Measurements from ENCODE around the gene PTGS1.
"Not testable (repeated sequence)": the region's sequence is repeated elsewhere in the genome, so short reads cannot be mapped to it uniquely, and the experiment has no call there.

PTGS1 gene

DNA sequence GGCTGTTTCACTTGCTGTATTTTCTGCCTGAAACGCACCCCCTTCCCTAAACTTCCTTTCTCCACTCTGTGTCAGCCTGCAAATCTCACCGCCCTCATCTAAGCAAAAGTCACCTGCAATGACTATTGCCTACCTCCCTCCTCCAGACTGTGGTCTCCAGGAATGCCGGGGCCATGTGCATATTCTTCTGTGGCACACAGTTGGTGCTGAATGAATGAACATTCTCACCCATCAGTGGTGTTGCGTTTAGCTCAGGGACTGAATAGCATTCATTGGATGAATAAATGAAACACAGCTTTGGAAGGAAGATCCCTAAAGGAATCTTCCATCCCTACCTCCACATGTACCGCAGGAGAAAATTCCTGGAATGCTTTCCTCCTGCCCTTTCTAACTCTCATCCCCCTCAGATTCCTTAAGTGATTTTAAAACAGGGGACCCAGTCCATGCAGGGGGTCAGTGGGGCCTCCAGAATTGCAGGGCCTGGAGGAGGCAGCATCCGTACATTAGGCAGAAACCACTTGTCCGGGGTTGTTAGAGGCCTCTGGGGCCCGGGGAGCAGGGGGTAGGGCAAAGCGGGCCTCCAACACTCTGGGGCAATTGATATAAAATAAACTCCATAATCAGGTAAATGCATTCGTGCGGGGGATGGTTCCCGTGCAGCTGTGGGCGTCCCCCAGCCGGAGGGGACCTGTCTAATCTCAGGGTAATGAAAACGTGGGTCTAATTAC lies 28.3 kb upstream of the PTGS1 start:
- in situ Hi-C loops (cut with HindIII; ENCODE audit: low pct_ligation_motif_present, low pct_unique_long_range_greater_than_20kb, low sequenced_read_pairs): no loop called here

DNA sequence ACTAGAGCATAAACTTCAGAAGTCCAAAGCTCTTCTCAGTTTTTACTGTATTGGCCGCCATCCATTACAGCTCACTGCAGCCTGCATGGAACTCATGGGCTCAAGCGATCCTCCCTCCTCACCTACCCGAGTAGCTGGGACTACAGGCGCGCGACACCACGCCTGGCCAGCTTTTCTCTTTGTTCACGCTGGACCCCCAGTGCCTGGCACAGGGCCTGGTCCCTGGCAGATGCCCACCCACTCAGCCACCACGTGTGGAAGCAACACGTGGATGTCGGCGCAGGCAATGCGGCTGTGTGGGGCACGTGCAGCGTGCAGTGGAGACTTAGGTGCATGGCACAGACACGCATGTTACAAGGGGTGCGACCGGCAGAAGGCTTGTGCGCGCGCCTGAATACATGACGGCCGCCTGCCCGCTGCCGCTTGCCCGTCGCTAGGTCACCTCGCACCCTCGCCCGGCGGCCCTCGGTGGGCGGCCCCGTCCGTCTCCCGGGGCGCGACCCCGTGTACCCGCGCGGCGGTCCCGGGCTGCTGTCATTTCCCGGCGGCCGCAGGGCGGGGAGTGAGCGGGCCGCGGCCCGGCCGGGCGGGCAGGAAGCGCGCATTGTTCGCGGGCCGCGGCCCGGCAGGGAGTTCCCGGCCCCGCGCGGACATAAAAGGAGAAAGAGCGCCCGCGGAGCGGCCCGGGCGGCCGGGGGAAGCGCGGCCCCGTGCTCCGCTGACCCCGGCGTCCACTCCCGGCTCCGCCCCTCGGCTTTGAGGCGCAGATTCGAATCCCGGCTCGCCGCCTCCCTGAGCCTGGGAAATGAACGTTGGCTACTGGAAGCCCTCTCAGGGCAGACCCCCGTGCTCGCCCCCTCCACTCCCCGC lies 24.1 kb upstream of the PTGS1 start:
- peak; percentile 11 for DNase-seq
- in situ Hi-C loops (cut with HindIII; ENCODE audit: low pct_ligation_motif_present, low pct_unique_long_range_greater_than_20kb, low sequenced_read_pairs): no loop called here

More for the DNA sequence above, 28.3 kb upstream of the PTGS1 start:
- no peak for DNase-seq

DNA sequence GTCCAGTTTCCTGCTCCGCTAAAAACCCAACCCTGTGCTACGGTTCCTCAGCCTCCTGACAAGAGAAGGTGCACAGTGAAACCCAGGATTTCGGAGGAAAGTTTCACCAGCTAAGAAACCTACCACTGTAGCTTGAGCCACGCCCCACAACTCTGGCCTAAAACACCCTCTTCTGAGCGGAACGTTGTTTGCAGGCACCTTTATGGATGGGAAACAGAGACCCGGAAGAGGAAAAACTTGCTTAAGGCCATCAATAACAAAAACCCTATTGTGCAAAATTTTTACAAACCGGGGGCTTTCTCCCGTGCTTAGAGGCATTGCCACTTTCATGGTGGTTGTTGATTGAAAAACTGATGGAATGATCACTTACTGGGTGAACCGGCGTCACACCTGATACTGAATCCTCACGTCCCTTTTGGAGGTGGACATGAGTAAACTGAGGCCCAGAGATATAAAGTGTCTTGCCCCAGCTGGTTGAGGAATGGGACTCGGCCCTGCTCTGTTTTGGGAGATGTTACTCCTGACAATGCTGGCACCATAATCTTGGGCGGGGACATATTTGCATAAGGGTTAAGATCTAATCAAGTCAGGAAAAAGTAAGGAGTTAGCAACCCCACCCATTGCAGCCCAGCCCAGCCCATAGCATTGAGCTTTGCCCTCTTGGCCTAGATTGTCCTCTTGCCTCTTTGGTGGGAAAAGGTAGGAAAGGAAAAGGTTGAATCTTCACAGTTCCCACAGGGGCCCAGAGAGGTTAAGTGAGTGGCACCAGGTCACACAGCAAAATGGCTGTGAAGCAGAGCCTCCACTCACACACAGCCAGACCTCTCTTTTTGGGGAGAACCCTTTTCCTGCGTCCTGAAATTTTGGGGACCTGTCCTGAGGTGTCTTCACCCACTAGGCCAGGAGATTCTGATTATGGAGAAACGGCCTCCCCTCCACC lies 23.2 kb upstream of the PTGS1 start:
- in situ Hi-C loops (cut with HindIII; ENCODE audit: low pct_ligation_motif_present, low pct_unique_long_range_greater_than_20kb, low sequenced_read_pairs): no loop called here
- DNase-seq: peak; percentile 36

DNA sequence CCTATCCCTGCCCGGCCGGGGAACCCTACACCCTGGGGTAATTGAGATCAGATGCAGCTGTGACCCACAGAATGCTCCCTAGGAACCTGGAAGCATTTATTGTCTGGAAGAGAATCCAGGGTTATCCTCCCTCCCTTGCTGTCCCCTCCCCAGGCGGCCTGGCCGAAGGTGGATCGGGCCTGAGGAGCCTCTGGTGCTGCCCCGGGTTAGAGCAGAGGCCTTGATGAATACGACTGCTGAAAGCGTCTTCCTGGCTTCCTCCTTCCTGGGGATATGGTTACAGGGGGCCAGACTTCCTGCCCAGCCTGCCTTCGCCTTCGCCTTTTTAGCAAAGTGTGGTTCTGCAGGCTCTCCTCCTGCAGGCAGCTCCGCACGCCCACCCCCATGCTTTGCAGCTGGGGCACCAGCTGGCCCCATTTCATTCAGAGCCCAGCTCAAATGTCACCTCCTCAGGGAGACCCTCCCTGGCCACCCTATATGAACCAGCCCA lies 22.5 kb upstream of the PTGS1 start:
- no peak for DNase-seq
- in situ Hi-C loops (cut with HindIII; ENCODE audit: low pct_ligation_motif_present, low pct_unique_long_range_greater_than_20kb, low sequenced_read_pairs): no loop called here

DNA sequence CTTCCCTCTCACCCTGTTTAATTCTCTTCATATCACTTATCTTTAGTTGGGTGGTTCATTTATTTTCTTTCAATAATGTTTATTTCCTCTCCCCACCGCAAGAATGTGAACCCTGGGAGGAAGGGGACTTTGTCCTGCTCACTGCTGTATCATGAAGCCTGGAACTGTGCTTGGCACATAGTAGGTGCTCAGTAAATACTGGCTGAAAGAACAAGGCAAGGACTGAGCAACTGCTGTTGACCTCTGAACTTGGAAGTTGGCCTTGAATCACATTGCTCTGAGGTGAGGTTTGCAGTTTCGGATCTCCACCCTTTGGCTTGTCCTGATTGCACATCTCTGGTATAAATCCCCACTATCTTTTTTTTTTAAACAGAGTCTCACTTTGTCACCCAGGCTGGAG lies 22.0 kb upstream of the PTGS1 start:
- no peak for DNase-seq
- in situ Hi-C loops (cut with HindIII; ENCODE audit: low pct_ligation_motif_present, low pct_unique_long_range_greater_than_20kb, low sequenced_read_pairs): no loop called here

DNA sequence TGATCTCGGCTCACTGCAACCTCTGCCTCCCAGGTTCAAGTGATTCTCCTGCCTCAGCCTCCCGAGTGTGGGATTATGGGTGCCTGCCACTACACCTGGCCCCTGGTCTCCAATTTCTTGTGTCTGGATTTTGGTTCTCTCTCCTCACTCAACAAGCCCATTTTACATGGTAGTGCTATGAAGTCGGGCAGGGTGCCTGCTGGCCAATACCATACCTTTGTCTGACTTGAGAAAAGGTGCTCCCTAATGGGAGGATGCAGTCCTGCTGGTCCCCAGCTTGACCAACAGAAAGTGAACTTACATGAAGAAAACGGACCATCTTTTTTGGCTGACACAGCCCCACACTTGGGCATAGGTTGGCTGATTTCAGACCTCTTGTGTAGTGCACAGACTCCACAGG lies 21.6 kb upstream of the PTGS1 start:
- DNase-seq: no peak
- in situ Hi-C loops (cut with HindIII; ENCODE audit: low pct_ligation_motif_present, low pct_unique_long_range_greater_than_20kb, low sequenced_read_pairs): no loop called here

DNA sequence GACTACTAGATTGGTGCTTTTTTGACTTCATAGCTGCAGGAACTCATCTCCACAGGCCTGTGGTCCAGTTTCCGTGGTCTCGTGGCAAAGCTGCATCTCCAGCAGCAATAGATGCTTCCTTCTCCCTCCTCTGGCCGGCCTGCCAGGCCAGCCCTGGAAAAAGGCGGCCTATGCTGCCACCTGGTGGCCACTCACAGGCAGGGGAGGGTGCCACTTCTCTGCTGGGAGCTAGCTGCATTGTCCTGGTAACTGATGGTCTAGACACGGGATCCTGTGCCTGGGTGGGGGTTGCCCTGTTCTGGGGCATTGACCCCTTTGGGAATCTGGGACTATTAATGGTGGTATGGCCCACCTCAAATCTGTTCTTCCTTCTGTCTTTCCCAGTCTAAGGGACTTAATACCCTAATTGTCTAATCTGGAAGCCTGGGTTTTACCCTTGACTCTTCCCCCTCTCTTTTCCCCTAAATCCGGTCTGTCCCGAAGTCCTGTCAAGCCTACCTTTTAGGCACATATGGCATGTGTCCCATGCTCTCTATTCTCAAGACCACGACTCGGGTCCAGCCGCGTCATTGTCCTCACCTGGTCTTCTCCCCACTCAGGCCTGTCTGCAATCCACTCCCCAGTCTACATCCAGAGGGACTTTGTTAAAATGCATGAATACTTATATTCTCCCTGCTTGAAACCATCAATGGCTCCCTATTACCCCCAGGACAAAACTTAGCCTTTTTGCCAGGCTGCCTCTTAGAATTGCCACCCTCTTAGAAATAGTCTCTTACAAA lies 20.1 kb upstream of the PTGS1 start:
- peak; percentile 65 for DNase-seq
- in situ Hi-C loops (cut with HindIII; ENCODE audit: low pct_ligation_motif_present, low pct_unique_long_range_greater_than_20kb, low sequenced_read_pairs): no loop called here

DNA sequence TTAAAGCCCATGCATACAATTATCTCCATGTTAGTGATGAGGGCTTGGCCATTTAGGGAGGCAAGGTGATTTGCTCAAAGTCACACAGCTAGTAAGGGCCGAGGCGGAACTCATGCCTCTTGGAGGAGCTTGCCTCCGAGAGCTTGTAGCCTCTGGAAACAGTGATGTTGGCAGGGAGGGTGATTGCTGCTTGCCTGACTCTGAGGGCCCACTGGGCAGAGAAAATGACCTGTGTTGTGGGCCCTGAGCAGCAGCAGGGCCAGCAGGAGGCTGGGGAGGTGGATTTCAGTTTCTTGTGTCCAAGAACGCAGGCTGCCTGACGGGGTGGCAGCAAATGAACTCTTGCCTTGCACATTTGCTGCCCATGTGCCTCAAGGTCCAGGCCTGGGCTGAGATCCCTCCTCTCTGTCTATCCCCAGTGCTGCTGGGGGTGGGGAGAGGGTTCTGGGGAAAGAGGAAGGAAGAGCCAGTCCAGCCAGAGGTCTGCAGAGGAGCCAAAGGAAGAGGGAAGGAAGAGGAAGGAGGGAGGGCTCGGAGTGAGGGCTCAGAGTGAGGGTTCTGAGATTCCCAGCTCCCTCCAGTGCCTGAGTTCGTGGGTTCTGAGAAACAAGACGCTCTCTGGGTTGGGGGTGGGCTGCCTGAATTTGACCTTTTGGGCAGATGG lies 16.2 kb upstream of the PTGS1 start:
- DNase-seq: no peak
- in situ Hi-C loops (cut with HindIII; ENCODE audit: low pct_ligation_motif_present, low pct_unique_long_range_greater_than_20kb, low sequenced_read_pairs): no loop called here

DNA sequence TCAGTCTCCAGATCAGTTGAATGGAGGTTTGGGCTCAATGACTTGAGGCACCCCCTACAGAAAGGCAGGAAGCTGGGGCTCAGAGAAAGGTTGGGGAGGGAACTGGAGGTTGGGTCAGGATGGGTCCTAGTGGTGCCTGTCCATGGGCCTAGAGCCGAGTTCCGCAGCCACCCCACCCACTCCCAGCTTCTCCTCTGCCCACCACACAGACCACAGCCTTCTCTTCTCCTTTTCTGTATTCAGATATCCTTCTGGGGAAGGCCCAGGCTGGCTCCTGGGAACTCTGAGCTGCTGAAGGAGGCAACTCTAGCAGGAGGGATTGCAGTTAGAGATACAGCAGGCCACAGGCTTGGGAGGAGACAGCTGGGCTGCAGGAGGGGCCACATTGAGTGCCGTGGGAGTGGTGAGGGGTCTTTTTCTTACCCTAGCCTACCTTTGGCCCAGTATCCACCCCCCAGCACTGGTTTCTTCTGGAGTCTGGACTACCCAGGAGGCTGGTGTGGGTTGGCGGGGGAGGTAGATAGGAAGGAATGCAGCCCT lies 15.4 kb upstream of the PTGS1 start:
- no peak for DNase-seq
- in situ Hi-C loops (cut with HindIII; ENCODE audit: low pct_ligation_motif_present, low pct_unique_long_range_greater_than_20kb, low sequenced_read_pairs): no loop called here

DNA sequence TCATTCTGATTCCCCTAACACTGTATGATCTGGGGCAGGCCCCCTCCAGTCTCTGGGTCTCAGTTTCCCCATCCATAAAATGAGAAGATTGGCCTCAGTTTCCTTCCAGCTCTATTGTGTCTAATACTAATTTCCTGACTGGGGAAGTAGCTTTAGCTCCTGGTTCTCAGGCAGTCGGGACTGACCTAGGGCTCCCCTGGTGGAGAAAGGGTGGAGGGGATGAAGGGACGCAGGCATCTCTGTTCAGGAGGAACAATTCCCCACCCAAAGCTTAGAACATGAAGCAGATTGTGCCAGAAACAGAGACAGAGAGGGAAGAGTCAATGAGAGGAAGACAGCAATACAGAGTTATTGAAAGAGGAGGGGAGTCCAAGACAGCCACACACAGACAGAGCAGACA lies 14.2 kb upstream of the PTGS1 start:
- in situ Hi-C loops (cut with HindIII; ENCODE audit: low pct_ligation_motif_present, low pct_unique_long_range_greater_than_20kb, low sequenced_read_pairs): no loop called here
- no peak for DNase-seq

DNA sequence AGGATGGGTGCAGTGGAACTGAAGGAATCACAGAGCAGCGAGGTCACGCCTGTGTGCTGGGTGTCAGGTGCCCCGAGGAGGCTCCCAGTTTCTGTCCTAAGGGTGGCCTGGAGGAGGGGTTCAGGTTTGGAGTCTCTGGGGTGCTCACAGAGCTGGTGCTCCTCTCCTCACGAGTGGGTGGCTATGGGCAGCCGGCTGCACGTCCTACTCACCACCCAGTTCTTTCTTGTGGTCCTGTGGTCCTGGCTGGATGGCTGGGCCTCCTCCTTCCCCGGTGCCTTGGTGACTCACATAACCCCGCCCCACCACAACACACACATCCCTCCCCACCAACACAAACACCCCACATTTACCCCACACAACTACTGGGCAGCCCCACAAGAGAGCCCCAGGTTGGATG lies 9.9 kb upstream of the PTGS1 start:
- in situ Hi-C loops (cut with HindIII; ENCODE audit: low pct_ligation_motif_present, low pct_unique_long_range_greater_than_20kb, low sequenced_read_pairs): no loop called here
- DNase-seq: no peak

DNA sequence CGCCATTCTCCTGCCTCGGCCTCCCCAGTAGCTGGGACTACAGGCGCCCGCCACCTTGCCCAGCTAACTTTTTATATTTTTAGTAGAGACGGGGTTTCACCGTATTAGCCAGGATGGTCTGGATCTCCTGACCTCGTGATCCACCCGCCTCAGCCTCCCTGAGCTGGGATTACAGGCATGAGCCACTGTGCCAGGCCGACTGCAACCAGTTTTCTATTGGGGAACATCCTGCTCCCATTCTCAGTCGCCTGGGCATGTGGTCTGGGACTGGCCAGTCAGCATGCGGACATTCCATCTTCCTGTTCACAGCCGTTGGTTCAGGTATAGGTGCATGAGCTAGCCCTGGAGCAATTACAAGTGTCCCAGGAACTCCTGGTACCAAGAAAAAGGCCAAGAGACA lies 7.7 kb upstream of the PTGS1 start:
- DNase-seq; in situ Hi-C loops (cut with HindIII; ENCODE audit: low pct_ligation_motif_present, low pct_unique_long_range_greater_than_20kb, low sequenced_read_pairs): not testable (repeated sequence)

DNA sequence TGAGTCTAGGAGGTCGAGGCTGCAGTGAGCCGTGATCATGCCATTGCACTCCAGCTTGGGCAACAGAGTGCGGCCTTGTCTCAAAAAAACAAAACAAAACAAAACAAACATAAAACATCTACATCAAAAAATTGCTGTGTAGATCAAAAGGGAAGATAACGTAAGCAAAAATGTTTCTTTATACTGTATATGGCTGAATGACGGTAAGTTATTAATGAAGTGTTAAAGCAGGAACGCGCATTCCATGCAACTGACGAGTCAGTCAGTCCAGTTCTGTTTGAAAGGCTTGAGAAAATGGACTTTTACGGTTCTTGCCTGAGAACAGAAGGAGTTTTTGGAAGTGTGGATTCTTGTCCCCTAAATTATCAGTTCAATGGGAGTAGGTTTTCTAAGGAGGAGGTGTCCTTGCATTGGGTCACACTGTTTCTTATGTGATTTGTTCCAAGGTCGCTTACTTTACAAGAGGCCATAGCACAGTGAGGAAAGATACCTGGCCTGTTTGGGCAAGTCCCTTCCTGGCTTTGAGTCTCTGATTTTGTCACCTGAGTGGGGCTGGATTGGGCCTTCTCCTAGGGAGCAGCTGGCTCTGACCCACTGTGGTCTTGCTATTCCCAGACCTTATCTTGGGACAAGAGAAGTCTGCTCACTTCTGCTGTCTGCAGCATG lies 6.6 kb upstream of the PTGS1 start:
- no peak for DNase-seq
- in situ Hi-C loops (cut with HindIII; ENCODE audit: low pct_ligation_motif_present, low pct_unique_long_range_greater_than_20kb, low sequenced_read_pairs): no loop called here

DNA sequence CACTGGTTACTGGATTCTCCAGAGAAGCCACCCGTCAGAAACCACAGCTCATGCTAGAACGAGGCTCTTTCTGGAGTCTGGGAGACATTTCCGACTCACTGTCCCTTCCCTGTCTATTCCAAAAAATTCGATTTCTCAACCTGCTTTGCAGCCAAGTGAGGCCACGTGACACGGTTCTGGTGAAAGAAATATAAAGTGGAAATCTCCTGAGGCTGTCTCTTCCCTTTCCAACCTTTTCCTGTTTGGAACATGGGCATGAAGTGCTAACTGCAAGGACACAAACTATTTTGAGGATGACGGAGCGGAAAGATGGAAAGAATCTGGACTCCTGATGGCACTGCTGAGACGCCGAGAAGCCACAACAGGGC lies 6.1 kb upstream of the PTGS1 start:
- in situ Hi-C loops (cut with HindIII; ENCODE audit: low pct_ligation_motif_present, low pct_unique_long_range_greater_than_20kb, low sequenced_read_pairs): no loop called here
- no peak for DNase-seq

DNA sequence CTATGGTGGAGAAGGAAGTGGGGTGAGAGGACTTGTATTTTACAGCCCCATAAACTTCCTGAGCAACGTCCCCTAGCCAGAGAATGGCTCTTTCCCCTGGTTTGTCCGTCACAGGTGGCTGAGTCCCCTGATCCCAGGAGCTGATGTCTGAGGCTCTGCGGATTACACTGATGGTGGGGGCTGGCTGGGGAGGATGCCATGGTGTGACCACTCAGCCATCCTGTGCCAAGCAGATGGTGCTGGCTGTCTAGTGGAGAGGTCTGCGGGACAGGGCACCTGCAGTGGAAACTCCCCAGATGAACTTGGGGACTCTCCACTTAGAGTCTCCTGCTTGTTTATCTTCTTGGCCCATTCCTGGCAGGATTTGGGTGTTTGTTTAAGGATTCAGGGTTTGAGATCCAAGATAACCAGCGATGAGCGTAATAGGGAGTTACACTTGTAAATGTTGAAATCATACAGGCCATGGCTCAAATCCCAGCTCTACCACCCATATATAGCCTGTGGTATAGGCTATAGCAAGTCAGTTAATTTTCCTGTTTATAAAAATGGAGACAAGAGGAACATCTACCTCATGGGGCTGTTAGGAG lies 4.7 kb upstream of the PTGS1 start:
- no peak for DNase-seq
- in situ Hi-C loops (cut with HindIII; ENCODE audit: low pct_ligation_motif_present, low pct_unique_long_range_greater_than_20kb, low sequenced_read_pairs): no loop called here

DNA sequence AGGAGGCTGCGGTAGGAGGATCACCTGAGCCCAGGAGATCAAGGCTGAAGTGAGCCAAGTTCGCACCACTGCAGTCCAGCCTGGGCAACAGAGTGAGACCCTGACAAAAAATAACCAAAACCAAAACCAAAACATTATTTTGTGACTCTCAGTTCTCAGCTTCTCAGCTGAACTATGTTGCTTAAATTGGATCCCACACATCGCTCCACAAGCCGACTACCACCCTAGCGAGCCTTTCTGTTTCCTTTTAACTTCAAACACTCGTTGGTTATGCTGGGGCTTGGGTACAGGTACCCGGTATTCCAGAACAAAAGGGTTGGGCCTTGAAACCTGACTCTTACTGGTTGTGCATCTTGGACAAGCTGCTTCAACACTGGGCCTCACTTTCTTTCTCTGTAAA lies 3.8 kb upstream of the PTGS1 start:
- in situ Hi-C loops (cut with HindIII; ENCODE audit: low pct_ligation_motif_present, low pct_unique_long_range_greater_than_20kb, low sequenced_read_pairs): no loop called here
- no peak for DNase-seq

Measured in ACHN (cell line).